ENCODE results near the gene WDPCP. TPM values are rescaled to one million over a fixed set of nuclear protein-coding genes. Genes with fewer than 3 reads are reported as not detected.
A peak's percentile ranks its signal among the peaks of the same experiment; 100 is the strongest.

Gene WDPCP
- total and polyA plus RNA-seq, 2 of the 8 experiments (the other 6 are each of a cell fraction or from before 2014, with no cell fraction given), result 9.3 to 25.8 TPM

DNA sequence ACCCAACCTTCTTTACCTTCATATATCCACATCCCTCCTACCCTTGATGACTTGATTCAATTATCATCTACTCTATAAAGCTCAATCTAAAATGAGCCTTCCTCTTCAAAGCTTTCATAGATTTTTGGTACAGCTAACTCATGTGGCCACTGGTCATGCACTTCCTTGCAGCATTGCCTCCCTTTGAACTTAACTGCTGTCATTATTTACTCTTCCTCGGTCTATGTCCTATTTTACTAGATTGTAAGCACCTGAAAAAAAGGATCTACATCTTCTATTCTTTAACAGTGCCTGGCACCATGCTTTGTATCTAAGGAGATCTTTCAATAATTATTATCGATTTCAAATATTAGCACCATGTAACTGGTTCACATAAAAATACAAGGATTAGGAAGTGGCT is 31.1 kb upstream of the WDPCP start:
- peaks cover 0 to 15% (median 4%) of the 10 kb centered on the region in 4 experiments; a peak in 2 of 8 replicates for H3K36me3 ChIP-seq (ENCODE audit: control insufficient read depth in 2 of 4, insufficient read depth in 4 of 4, low read length in 3 of 4)
- 0 out of 2 replicates have a peak, but pooled peaks cover 4% of the 10 kb centered on the region for H3K23me2 ChIP-seq (ENCODE audit: low read depth, low read length)
- no peak overlapping the region for H3K4me2 ChIP-seq (ENCODE audit: insufficient read depth in 1 of 2, low read depth in 2 of 2, low read length in 2 of 2)
- no peak overlapping the region for H3K14ac ChIP-seq (ENCODE audit: insufficient read length)
- no peak overlapping the region for H2BK12ac ChIP-seq (ENCODE audit: low read depth, low read length)
- no peak overlapping the region for H4K91ac ChIP-seq (replicated peaks; ENCODE audit: insufficient read length, low read length)
- no peak overlapping the region for H2AFZ ChIP-seq (ENCODE audit: low read length)
- H2AK5ac ChIP-seq (ENCODE audit: low read depth, low read length), result no peak overlapping the region
- DNase-seq (ENCODE audit: low read depth in 1 of 2, low spot score in 2 of 2) (no peak), FAIRE-seq (no peak)
- no peak overlapping the region for H3K23ac ChIP-seq (ENCODE audit: insufficient read length)
- H2BK120ac ChIP-seq (replicated peaks; ENCODE audit: low read depth, low read length), result no peak overlapping the region
- POLR2A ChIA-PET (ENCODE audit: partially characterized antibody), result interaction anchor here (1.2 to 4.7 kb wide), 4 partner anchors 13 to 223 kb away, joined by 3 to 21 read pairs (median 12); partner anchors contain the start of genes MDH1, UGP2 and WDPCP
- no peaks in the 10 kb centered on the region for H3K79me2 ChIP-seq (ENCODE audit: control insufficient read depth in 1 of 2, insufficient read depth in 2 of 2, low read length in 2 of 2)
- no peak overlapping the region for H2BK5ac ChIP-seq (ENCODE audit: low read depth, low read length)
- no peak overlapping the region; a peak in 1 of 8 replicates for H3K4me3 ChIP-seq (ENCODE audit: extremely low read depth in 1 of 4, insufficient read depth in 2 of 4, low read depth in 3 of 4, low read length in 4 of 4)
- 0 out of 2 replicates have a peak overlapping the region, but pooled peaks have one; percentile 56 for H2BK20ac ChIP-seq (ENCODE audit: low read length)
- no peak overlapping the region for H2BK15ac ChIP-seq (ENCODE audit: low read length)
- no peak overlapping the region for H3K9ac ChIP-seq (replicated peaks in 1 of 4; ENCODE audit: extremely low read depth in 1 of 4, low read depth in 3 of 4, low read length in 3 of 4)
- H3K4me1 ChIP-seq (replicated peaks in 1 of 4; ENCODE audit: control insufficient read depth in 3 of 4, insufficient read depth in 4 of 4, low read length in 3 of 4), result peaks cover 2 to 28% (median 12%) of the 10 kb centered on the region in 4 experiments
- no peak overlapping the region for H3K56ac ChIP-seq (replicated peaks; ENCODE audit: insufficient read length, low read depth, low read length)
- TF ChIP-seq RXRA (IDR thresholded peaks at IDR 0.05; ENCODE audit: insufficient read depth, low read depth, low read length) (no peak), BCL11A (IDR thresholded peaks at IDR 0.05; ENCODE audit: low read depth in 2 of 2, low read length in 2 of 2) (no peak), FOSL1 (IDR thresholded peaks at IDR 0.05; ENCODE audit: insufficient read depth, low read depth, low read length) (no peak), EP300 (IDR thresholded peaks at IDR 0.05; ENCODE audit: borderline replicate concordance in 1 of 2, low read depth in 2 of 2, low read length in 2 of 2) (no peak), SP2 (IDR thresholded peaks at IDR 0.05; ENCODE audit: low read length) (no peak), EZH2 (IDR thresholded peaks at IDR 0.05; ENCODE audit: low read depth, low read length, severe bottlenecking) (no peak), GTF2F1 (IDR thresholded peaks at IDR 0.05; ENCODE audit: borderline replicate concordance, low read depth, low read length) (no peak), RBBP5 (IDR thresholded peaks at IDR 0.05; ENCODE audit: borderline replicate concordance, low read depth, low read length) (no peak)
- TF ChIP-seq, protein P1, sequence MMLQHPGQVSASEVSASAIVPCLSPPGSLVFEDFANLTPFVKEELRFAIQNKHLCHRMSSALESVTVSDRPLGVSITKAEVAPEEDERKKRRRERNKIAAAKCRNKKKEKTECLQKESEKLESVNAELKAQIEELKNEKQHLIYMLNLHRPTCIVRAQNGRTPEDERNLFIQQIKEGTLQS (IDR thresholded peaks at IDR 0.05; ENCODE audit: insufficient read depth, low read depth, low read length), result no peak
- H4K8ac ChIP-seq (ENCODE audit: extremely low read depth, insufficient read depth, low read length), result no peak overlapping the region
- H3K79me1 ChIP-seq (ENCODE audit: low read depth, low read length), result no peaks in the 10 kb centered on the region
- no peak overlapping the region for H3K27ac ChIP-seq (ENCODE audit: low read depth, low read length)
- CTCF ChIA-PET (ENCODE audit: partially characterized antibody), result interaction anchor here (1.6 kb wide), 1 partner anchor 70 kb away, joined by 4 read pairs; no protein-coding TSS in a partner anchor
- no peak overlapping the region for H3K18ac ChIP-seq (ENCODE audit: extremely low read depth, low read length)
- H4K20me1 ChIP-seq (replicated peaks in 1 of 2; ENCODE audit: control insufficient read depth in 1 of 2, insufficient read depth in 2 of 2, low read length in 2 of 2), result no peaks in the 10 kb centered on the region
- H3K27me3 ChIP-seq (replicated peaks in 1 of 4; ENCODE audit: control insufficient read depth in 3 of 4, extremely low read depth in 1 of 4, insufficient read depth in 3 of 4, low read length in 3 of 4), result no peaks in the 10 kb centered on the region
- no peak overlapping the region for H4K5ac ChIP-seq (ENCODE audit: insufficient read length, low read depth, low read length)
- H3K9me3 ChIP-seq (ENCODE audit: insufficient read depth in 2 of 2, low read depth in 1 of 2, low read length in 1 of 2), result peaks cover 9 to 21% of the 10 kb centered on the region in 2 experiments
- H3K4ac ChIP-seq (replicated peaks; ENCODE audit: insufficient read length, low read depth, low read length), result no peak overlapping the region
- WGBS, 2 experiments (ENCODE audit: extremely low coverage in 1 of 2, insufficient coverage in 1 of 2, insufficient read length in 1 of 2, insufficient replicate concordance in 2 of 2, low coverage in 1 of 2, low lambda C conversion rate in 2 of 2, missing lambda C conversion rate in 1 of 2), result 98% methylated on average over 2 of the region's 2 CpGs; no CpG with 5 or more reads in 1 of the 2 experiments
